ENCODE results near the gene STK39. TPM values are rescaled to one million over a fixed set of nuclear protein-coding genes. Genes with fewer than 3 reads are reported as not detected.

The STK39 gene
- total RNA-seq, 1 donor from 2014 or later, result 14.3 TPM

- no peak for DNase-seq (ENCODE audit: low spot score)
- Mint-ChIP-seq H3K36me3 (ENCODE audit: low read depth, unreplicated experiment) (no peaks in the 10 kb centered on the region), H3K27me3 (ENCODE audit: unreplicated experiment) (no peaks in the 10 kb centered on the region), H3K27ac (ENCODE audit: unreplicated experiment) (no peak overlapping the region), H3K9me3 (ENCODE audit: unreplicated experiment) (no peaks in the 10 kb centered on the region), H3K4me1 (ENCODE audit: unreplicated experiment) (peaks cover 16% of the 10 kb centered on the region), H3K4me3 (ENCODE audit: unreplicated experiment) (no peak overlapping the region)
- TF ChIP-seq CTCF (IDR thresholded peaks at IDR 0.05; ENCODE audit: unreplicated experiment), result no peak
These were observed 79.7 kb downstream of the STK39 start for GRCh38 chr2:168167511-168168263.

- TF ChIP-seq CTCF (IDR thresholded peaks at IDR 0.05; ENCODE audit: unreplicated experiment), result no peak
- H3K27me3 Mint-ChIP-seq (ENCODE audit: unreplicated experiment), result no peaks in the 10 kb centered on the region
- DNase-seq (ENCODE audit: low spot score), result no peak
- H3K9me3 Mint-ChIP-seq (ENCODE audit: unreplicated experiment), result no peaks in the 10 kb centered on the region
- no peak overlapping the region for H3K27ac Mint-ChIP-seq (ENCODE audit: unreplicated experiment)
- H3K4me3 Mint-ChIP-seq (ENCODE audit: unreplicated experiment), result no peak overlapping the region
- H3K36me3 Mint-ChIP-seq (ENCODE audit: low read depth, unreplicated experiment), result no peaks in the 10 kb centered on the region
- peaks cover 16% of the 10 kb centered on the region for H3K4me1 Mint-ChIP-seq (ENCODE audit: unreplicated experiment)
These were observed 80.4 kb downstream of the STK39 start for GRCh38 chr2:168166902-168167510.

- no peak for DNase-seq (ENCODE audit: low spot score)
- Mint-ChIP-seq H3K4me3 (ENCODE audit: unreplicated experiment) (no peak overlapping the region), H3K27me3 (ENCODE audit: unreplicated experiment) (no peaks in the 10 kb centered on the region), H3K4me1 (ENCODE audit: unreplicated experiment) (peaks cover 16% of the 10 kb centered on the region), H3K36me3 (ENCODE audit: low read depth, unreplicated experiment) (no peaks in the 10 kb centered on the region), H3K27ac (ENCODE audit: unreplicated experiment) (no peak overlapping the region), H3K9me3 (ENCODE audit: unreplicated experiment) (no peaks in the 10 kb centered on the region)
- no peak for TF ChIP-seq CTCF (IDR thresholded peaks at IDR 0.05; ENCODE audit: unreplicated experiment)
These were observed 81.2 kb downstream of the STK39 start for GRCh38 chr2:168165985-168166901.

- no peaks in the 10 kb centered on the region for H3K36me3 Mint-ChIP-seq (ENCODE audit: low read depth, unreplicated experiment)
- DNase-seq (ENCODE audit: low spot score), result no peak
- H3K4me3 Mint-ChIP-seq (ENCODE audit: unreplicated experiment), result no peak overlapping the region
- TF ChIP-seq CTCF (IDR thresholded peaks at IDR 0.05; ENCODE audit: unreplicated experiment), result no peak
- H3K4me1 Mint-ChIP-seq (ENCODE audit: unreplicated experiment), result peaks cover 16% of the 10 kb centered on the region
- H3K27me3 Mint-ChIP-seq (ENCODE audit: unreplicated experiment), result no peaks in the 10 kb centered on the region
- no peak overlapping the region for H3K27ac Mint-ChIP-seq (ENCODE audit: unreplicated experiment)
- no peaks in the 10 kb centered on the region for H3K9me3 Mint-ChIP-seq (ENCODE audit: unreplicated experiment)
These were observed 82.0 kb downstream of the STK39 start for GRCh38 chr2:168165397-168165796.
